ENCODE data around the gene ZCCHC9.

DNA sequence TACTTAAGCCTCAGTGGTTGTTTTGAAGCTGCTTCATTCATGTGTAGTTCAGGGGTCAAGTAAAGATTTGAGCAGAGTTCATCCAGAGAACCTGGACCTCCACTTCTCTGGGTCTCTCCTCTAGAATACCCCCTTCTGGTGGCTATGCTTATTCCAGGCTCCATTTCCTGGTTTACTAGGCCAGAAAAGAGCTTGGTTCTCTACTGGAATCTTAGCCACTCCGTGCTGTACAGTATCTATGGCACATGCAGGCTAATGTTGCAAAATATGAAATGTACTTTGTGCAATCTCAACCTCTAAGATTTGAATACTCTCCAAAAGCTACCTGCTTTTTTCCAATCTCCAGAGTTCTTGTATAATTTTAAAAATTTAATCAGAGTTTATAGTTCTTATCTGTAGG is 17.4 kb upstream of the ZCCHC9 start:
- TF ChIP-seq, protein P1, sequence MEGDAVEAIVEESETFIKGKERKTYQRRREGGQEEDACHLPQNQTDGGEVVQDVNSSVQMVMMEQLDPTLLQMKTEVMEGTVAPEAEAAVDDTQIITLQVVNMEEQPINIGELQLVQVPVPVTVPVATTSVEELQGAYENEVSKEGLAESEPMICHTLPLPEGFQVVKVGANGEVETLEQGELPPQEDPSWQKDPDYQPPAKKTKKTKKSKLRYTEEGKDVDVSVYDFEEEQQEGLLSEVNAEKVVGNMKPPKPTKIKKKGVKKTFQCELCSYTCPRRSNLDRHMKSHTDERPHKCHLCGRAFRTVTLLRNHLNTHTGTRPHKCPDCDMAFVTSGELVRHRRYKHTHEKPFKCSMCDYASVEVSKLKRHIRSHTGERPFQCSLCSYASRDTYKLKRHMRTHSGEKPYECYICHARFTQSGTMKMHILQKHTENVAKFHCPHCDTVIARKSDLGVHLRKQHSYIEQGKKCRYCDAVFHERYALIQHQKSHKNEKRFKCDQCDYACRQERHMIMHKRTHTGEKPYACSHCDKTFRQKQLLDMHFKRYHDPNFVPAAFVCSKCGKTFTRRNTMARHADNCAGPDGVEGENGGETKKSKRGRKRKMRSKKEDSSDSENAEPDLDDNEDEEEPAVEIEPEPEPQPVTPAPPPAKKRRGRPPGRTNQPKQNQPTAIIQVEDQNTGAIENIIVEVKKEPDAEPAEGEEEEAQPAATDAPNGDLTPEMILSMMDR (IDR thresholded peaks at IDR 0.05; ENCODE audit: insufficient read depth, low read depth, low read length) = no peak
- TF ChIP-seq EZH2 (IDR thresholded peaks at IDR 0.05; ENCODE audit: insufficient read depth, low read length) = no peak

Measured in astrocyte (in vitro differentiated cells and primary cell).